HEK293 (cell line): ENCODE results near the gene RPS6KA5.

Experiments used
- MYNN ChIP-seq: fragments of 450-650 bp; formaldehyde crosslinking; IDR thresholded peaks from 2 replicates; pipeline ENCODE4 v1.5.1; 2016; ENCODE audit warnings: missing biosample characterization, missing genetic modification characterization, borderline replicate concordance
- SCRT1 ChIP-seq: fragments of 450-650 bp; formaldehyde crosslinking; IDR thresholded peaks from 2 replicates; pipeline ENCODE4 v1.5.1; 2016; ENCODE audit warnings: missing biosample characterization, missing genetic modification characterization, borderline replicate concordance
- ZNF24 ChIP-seq: fragments of 450-650 bp; formaldehyde crosslinking; IDR thresholded peaks from 2 replicates; pipeline ENCODE4 v1.5.1; 2016; ENCODE audit warnings: missing biosample characterization, missing genetic modification characterization
- ZNF530 ChIP-seq: fragments of 450-650 bp; formaldehyde crosslinking; IDR thresholded peaks from 2 replicates; pipeline ENCODE4 v1.5.1; 2016; ENCODE audit warnings: low read depth, missing biosample characterization, missing genetic modification characterization
- TF ChIP-seq, protein P1 (sequence below): fragments of 450-650 bp; formaldehyde crosslinking; IDR thresholded peaks from 2 replicates; pipeline ENCODE4 v1.5.1; 2016; ENCODE audit warnings: missing biosample characterization, missing genetic modification characterization

DNA sequence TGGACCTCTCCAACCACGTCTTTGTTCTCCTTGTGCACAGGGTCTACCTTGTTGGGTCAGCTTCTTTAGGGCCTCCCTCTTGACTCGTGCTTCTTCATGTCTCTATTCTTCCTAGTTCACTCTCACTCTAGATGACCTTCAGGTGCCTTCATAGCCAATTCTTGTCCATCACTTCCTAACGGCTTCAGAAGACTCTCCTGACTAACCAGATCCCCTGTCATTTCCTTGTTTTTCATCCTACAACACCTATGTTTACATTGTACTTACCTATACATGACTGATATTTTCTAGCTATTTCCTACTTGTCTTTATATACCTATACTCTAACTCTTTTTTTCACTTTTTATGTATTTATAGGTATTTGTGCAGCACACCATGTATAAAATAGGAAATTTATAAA lies 117.1 kb downstream of the RPS6KA5 start:
- TF ChIP-seq, protein P1, sequence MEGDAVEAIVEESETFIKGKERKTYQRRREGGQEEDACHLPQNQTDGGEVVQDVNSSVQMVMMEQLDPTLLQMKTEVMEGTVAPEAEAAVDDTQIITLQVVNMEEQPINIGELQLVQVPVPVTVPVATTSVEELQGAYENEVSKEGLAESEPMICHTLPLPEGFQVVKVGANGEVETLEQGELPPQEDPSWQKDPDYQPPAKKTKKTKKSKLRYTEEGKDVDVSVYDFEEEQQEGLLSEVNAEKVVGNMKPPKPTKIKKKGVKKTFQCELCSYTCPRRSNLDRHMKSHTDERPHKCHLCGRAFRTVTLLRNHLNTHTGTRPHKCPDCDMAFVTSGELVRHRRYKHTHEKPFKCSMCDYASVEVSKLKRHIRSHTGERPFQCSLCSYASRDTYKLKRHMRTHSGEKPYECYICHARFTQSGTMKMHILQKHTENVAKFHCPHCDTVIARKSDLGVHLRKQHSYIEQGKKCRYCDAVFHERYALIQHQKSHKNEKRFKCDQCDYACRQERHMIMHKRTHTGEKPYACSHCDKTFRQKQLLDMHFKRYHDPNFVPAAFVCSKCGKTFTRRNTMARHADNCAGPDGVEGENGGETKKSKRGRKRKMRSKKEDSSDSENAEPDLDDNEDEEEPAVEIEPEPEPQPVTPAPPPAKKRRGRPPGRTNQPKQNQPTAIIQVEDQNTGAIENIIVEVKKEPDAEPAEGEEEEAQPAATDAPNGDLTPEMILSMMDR (tag by site-specific recombination) = no peak
- TF ChIP-seq ZNF530 (tag by site-specific recombination) (no peak), SCRT1 (tag by site-specific recombination) (no peak), MYNN (tag by site-specific recombination) (no peak), ZNF24 (tag by site-specific recombination) (no peak)
